Fibroblast of the aortic adventitia (primary cell): ENCODE measurements around the gene FAM228B. TPM values are rescaled to one million over a fixed set of nuclear protein-coding genes. Genes with fewer than 3 reads are reported as not detected.
A peak's percentile ranks its signal among the peaks of the same experiment; 100 is the strongest.
"Not testable (repeated sequence)": the region's sequence is repeated elsewhere in the genome, so short reads cannot be mapped to it uniquely, and the experiment has no call there.

Experiments used
- DNase-seq: peaks from one replicate; pipeline ENCODE4 v3.0.0-alpha.2; 2010; ENCODE audit warnings: low read depth
- H3K4me3 ChIP-seq: 2 replicates; pipeline ENCODE4 v1.5.1; 2011; ENCODE audit warnings: low read depth, mild to moderate bottlenecking, control low read depth, low read length, moderate library complexity
- CTCF ChIP-seq: IDR thresholded peaks from 2 replicates; pipeline ENCODE4 v1.5.1; 2011; ENCODE audit warnings: mild to moderate bottlenecking, low read length, control low read depth, inconsistent platforms; ENCODE audit not compliant: insufficient read depth
- total RNA-seq: library from RNA; depleted of rRNA; stranded (reverse); fragments of >200 nt; gene quantifications from 2 replicates; pipeline ENCODE4 v1.2.3, GENCODE V29; 2012; ENCODE audit warnings: low replicate concordance

Gene FAM228B
- total RNA-seq, 1 donor: 10.3 TPM

- no peak for TF ChIP-seq CTCF
- DNase-seq: peak; percentile 49
These were observed 782 bp downstream of the FAM228B start for GRCh38 chr2:24123922-24124580.

GRCh38 chr2:24125956-24126355 is 2.7 kb downstream of the FAM228B start:
- TF ChIP-seq CTCF: no peak
- no peak for DNase-seq
- H3K4me3 ChIP-seq: no peak overlapping the region

More at GRCh38 chr2:24123922-24124580, 782 bp downstream of the FAM228B start:
- peak overlapping the region; percentile 83 for H3K4me3 ChIP-seq

GRCh38 chr2:24132543-24132942 is 9.3 kb downstream of the FAM228B start:
- DNase-seq: no peak
- TF ChIP-seq CTCF: no peak

GRCh38 chr2:24140305-24140704 is 17.0 kb downstream of the FAM228B start:
- DNase-seq, H3K4me3 ChIP-seq: not testable (repeated sequence)

More at GRCh38 chr2:24132543-24132942, 9.3 kb downstream of the FAM228B start:
- H3K4me3 ChIP-seq: no peak overlapping the region

- TF ChIP-seq CTCF: no peak
- H3K4me3 ChIP-seq: no peak overlapping the region
- no peak for DNase-seq
These were observed 24.1 kb downstream of the FAM228B start for GRCh38 chr2:24147364-24147763.

GRCh38 chr2:24152413-24153197 is 29.3 kb downstream of the FAM228B start:
- H3K4me3 ChIP-seq: no peak overlapping the region
- no peak for TF ChIP-seq CTCF
- no peak for DNase-seq

GRCh38 chr2:24153478-24153877 is 30.2 kb downstream of the FAM228B start:
- H3K4me3 ChIP-seq: no peak overlapping the region
- no peak for TF ChIP-seq CTCF
- DNase-seq: no peak
